Superior temporal gyrus (tissue), 1 donor: ENCODE results near the gene TMEFF1.
A peak's percentile ranks its signal among the peaks of the same experiment; 100 is the strongest.

Source experiments
- DNase-seq: peaks from one replicate; pipeline ENCODE4 v3.0.0-alpha.2; 2016; ENCODE audit errors: extremely low spot score

The TMEFF1 gene

GRCh38 chr9:100447041-100447440 is 25.9 kb upstream of the TMEFF1 start:
- DNase-seq = no peak

- DNase-seq = no peak
These were observed 24.7 kb upstream of the TMEFF1 start for GRCh38 chr9:100448266-100448665.

- DNase-seq = no peak
These were observed 23.5 kb upstream of the TMEFF1 start for GRCh38 chr9:100449420-100449819.

DNA sequence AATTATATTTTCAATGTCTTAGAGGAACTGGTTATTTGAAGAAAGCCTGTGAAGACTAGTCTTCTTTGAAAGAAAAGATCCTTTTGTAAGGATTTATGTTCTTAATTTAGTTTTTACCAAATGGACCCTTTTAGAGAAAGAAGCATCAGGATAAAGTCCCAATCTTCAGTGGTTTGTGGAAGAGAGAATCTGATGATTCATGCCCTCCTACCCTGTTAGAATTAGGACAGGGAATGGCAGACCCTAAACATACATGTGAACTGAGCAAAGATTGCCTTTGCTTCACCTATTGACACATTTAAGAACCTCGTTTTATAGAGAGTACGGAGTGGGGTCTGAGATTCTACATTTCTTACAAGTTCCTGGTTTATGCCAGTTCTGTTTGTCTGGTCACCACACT is 20.1 kb upstream of the TMEFF1 start:
- DNase-seq = no peak

GRCh38 chr9:100455470-100455869 is 17.5 kb upstream of the TMEFF1 start:
- DNase-seq = no peak

DNA sequence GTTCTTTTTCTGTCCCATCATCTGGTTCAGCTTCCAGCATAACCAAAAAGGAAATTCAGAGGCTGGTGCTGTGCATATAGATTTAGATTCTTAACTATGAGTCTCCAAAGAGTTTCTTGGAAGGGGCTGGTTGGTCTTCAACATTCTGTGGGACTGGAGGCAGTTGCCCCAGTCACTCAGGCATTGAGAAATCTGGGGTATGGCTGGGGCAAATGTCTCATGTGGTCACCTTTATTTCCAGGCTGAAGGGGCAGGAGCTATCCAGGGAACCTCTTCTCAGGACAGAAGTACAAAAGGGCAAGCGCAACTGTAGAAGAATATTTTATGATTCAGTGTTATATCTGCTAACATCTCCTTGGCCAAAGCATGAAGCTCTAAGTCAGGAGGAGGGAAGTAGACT is 15.4 kb upstream of the TMEFF1 start:
- DNase-seq = no peak

GRCh38 chr9:100459963-100460362 is 13.0 kb upstream of the TMEFF1 start:
- DNase-seq = no peak

- peak; percentile 75 for DNase-seq
These were observed 7.7 kb upstream of the TMEFF1 start for GRCh38 chr9:100465274-100465673.

- no peak for DNase-seq
These were observed 7.2 kb upstream of the TMEFF1 start for GRCh38 chr9:100465761-100466160.

DNA sequence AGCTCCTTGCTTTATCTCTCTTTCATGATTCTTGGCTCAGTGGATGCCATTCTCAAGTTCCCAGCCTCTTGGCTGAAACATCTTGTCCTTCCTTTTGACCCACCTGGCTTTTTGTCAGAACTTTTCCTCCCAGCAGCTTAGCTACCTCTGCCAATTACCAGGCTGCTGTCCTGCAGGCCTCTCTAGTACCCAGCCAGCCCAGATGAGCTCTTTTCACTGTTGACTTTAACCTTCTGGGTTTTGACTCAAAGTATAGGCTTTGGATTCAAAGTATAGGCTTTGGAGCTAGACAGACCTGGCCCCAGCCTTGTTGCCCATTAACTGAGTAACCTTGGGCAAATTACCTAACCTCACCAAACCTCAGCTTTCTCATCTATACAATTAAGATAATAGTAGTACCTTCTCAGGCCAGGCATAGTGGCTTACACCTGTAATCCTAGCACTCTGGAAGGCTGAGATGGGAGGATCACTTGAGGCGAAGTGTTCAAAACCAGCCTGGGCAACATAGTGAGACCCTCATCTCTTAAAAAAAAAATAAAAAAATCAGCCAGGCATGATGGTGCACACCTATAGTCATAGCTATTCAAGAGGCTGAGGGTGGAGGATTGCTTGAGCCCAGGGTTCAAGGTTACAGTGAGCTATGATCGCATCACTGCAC is 6.6 kb upstream of the TMEFF1 start:
- no peak for DNase-seq

DNA sequence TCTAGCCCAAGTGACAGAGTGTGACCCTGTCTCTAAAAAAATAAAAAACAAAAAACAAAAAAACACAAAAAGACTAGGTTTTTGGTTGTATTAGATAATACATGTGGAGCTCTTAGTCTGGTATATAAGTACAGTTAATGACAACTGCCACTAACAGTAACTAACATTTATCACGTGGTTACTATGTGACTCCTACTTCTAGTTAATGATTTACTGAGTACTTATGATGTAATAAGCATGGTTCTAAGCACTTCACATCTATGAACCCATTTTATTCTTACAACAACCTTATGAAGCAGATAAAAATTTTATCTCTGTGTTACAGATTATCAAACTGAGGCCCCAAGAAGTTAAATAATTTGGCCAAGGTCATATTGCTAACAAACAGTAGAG is 6.1 kb upstream of the TMEFF1 start:
- DNase-seq = no peak

DNA sequence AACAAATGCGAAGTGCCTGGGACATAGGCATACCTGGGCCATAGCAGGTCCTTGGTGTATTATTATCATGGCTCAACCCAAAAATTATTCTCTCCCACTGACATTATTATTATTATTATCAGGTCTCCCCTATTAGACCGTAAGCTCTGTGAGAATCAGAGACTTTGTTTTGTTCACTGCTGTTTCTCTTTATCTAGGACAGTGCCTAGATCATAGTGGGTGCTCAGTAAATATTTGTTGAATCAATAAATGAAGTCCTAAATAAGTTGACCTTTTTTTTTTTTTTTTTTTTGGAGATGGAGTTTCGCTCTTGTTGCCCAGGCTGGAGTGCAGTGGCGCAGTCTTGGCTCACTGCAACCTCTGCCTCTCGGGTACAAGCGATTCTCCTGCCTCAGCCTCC is 4.9 kb upstream of the TMEFF1 start:
- DNase-seq = no peak

- DNase-seq = no peak
These were observed 681 bp upstream of the TMEFF1 start for GRCh38 chr9:100472268-100472667.

GRCh38 chr9:100473276-100474081 is 530 bp downstream of the TMEFF1 start:
- DNase-seq = no peak

- peak; percentile 49 for DNase-seq
These were observed 1.4 kb downstream of the TMEFF1 start for GRCh38 chr9:100474082-100474923.

DNA sequence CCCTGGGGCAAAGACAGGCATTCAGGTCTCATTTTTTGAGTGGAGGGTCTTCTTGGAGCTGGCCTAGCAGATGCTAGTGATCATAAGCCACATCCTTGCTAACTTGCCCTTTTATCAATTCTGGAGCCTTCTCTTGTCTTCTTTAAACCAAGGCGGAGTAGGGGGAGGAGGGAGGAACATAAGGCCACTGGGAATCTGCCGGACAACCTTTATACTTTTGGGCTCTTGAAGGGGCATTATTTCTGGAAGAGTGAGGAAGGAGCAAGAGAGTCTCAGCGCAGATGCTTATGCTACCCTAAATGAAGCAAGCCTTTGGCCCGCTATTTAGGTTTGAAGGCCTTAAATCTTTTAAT is 2.0 kb downstream of the TMEFF1 start:
- DNase-seq = no peak

- DNase-seq = no peak
These were observed 4.3 kb downstream of the TMEFF1 start for GRCh38 chr9:100477241-100477640.

- no peak for DNase-seq
These were observed 5.2 kb downstream of the TMEFF1 start for GRCh38 chr9:100478192-100478591.

GRCh38 chr9:100479820-100480219 is 6.9 kb downstream of the TMEFF1 start:
- DNase-seq = no peak

DNA sequence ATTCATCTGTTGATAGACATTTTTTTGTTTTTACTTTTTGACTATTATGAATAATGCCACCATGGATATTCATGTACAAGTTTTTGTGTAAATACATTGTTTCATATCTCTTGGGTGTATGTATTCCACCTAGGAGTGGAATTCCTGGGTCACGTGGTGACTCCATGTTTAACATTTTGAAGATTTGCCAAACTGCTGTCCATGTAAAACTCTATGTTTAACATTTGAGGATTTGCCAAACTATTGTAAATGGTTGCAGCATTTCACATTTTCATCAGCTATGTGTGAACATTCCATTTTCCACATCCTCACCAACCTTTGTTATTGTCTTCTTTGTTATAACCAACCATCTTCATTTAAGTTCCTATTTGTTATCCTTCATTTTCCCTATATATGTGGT is 12.2 kb downstream of the TMEFF1 start:
- DNase-seq = no peak

DNA sequence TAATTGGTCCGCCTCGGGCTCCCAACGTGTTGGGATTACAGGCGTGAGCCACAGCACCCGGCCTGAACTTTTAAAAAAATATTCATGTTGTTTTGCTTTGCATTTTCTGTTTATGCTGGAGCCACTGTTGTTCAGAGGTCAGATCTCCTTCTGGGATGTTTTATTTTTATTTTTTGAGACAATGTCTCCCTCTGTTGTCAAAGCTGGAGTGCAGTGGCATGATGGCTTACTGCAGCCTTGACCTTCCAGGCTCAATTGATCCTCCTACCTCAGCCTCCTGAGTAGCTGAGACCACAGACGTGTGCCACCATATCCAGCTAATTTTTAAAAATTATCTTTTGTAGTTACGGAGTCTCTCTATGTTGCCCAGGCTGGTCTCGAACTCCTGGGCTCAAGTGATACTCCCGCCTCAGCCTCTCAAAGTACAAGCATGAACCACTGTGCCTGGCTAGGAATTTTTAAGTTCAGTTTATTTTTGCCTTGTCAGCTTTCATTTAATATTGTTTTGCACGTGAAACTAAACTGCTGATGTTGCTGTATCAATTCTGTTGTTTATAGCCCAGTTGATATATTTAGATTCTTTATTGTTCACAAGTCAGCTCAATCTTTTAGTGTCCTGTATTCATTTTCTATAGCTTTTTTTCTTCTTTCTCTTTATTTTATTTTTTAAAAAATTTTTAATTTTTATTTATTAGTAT is 13.7 kb downstream of the TMEFF1 start:
- no peak for DNase-seq

- DNase-seq = no peak
These were observed 15.2 kb downstream of the TMEFF1 start for GRCh38 chr9:100488177-100488576.
